Activated T-cell treated with anti-CD3 and anti-CD28 coated beads, Interleukin-2, amount 50 U/mL, for 72 hours (primary cell): ENCODE measurements around the gene SEMA3A. TPM values are rescaled to one million over a fixed set of nuclear protein-coding genes. Genes with fewer than 3 reads are reported as not detected.

Experiments used
- ATAC-seq, 2 donors: fragments of 150-1000 bp; cut with Tn5 transposase; replicated peaks in 1 of 2; 2 replicates each; pipeline ENCODE4 v1.10.0; 2021; ENCODE audit warnings: moderate library complexity in 2 of 2, mild to moderate bottlenecking in 1 of 2
- DNase-seq, 2 donors: peaks; one replicate each; pipeline ENCODE4 v3.0.0; 2021 to 2022; ENCODE audit warnings: mixed read lengths in 1 of 2
- H3K27ac Mint-ChIP-seq: one replicate; pipeline ENCODE4 v1.8.0; 2022; ENCODE audit warnings: mild to moderate bottlenecking, moderate library complexity, mixed read lengths
- H3K27me3 Mint-ChIP-seq: one replicate; pipeline ENCODE4 v1.8.0; 2022; ENCODE audit warnings: low read depth, mixed read lengths
- H3K36me3 Mint-ChIP-seq, 2 donors: one replicate each; pipeline ENCODE4 v1.8.0; 2022; ENCODE audit warnings: mixed read lengths in 2 of 2, mild to moderate bottlenecking in 1 of 2; ENCODE audit not compliant: insufficient read depth in 2 of 2
- H3K4me1 Mint-ChIP-seq: one replicate; pipeline ENCODE4 v1.8.0; 2022; ENCODE audit warnings: low read depth, mixed read lengths
- H3K4me3 Mint-ChIP-seq, 2 donors: one replicate each; pipeline ENCODE4 v1.8.0; 2022; ENCODE audit warnings: mild to moderate bottlenecking in 2 of 2, mixed read lengths in 2 of 2, moderate library complexity in 2 of 2
- H3K9me3 Mint-ChIP-seq, 2 donors: one replicate each; pipeline ENCODE4 v1.8.0; 2022; ENCODE audit warnings: mixed read lengths in 2 of 2
- total RNA-seq, 2 donors: library from RNA; stranded (reverse); gene quantifications; one replicate each; pipeline ENCODE4 v1.2.3, GENCODE V29; 2022

SEMA3A gene
- total RNA-seq, 2 donors from 2014 or later: 0.62 to 0.63 TPM

- ATAC-seq (no peak), DNase-seq (no peak)
- Mint-ChIP-seq H3K27ac (no peak overlapping the region), H3K36me3 (no peaks in the 10 kb centered on the region), H3K4me1 (no peaks in the 10 kb centered on the region), H3K4me3 (no peak overlapping the region), H3K9me3 (peaks cover 3 to 6% of the 10 kb centered on the region in 2 donors), H3K27me3 (no peaks in the 10 kb centered on the region)
These were observed 56.2 kb downstream of the SEMA3A start for GRCh38 chr7:84138411-84138810.

- Mint-ChIP-seq H3K4me1 (no peaks in the 10 kb centered on the region), H3K36me3 (no peaks in the 10 kb centered on the region), H3K9me3 (peaks cover 3 to 4% of the 10 kb centered on the region in 2 donors), H3K4me3 (no peak overlapping the region), H3K27me3 (no peaks in the 10 kb centered on the region), H3K27ac (no peak overlapping the region)
- ATAC-seq: no peak
- DNase-seq: no peak
These were observed 56.8 kb downstream of the SEMA3A start for GRCh38 chr7:84137812-84138211.

DNA sequence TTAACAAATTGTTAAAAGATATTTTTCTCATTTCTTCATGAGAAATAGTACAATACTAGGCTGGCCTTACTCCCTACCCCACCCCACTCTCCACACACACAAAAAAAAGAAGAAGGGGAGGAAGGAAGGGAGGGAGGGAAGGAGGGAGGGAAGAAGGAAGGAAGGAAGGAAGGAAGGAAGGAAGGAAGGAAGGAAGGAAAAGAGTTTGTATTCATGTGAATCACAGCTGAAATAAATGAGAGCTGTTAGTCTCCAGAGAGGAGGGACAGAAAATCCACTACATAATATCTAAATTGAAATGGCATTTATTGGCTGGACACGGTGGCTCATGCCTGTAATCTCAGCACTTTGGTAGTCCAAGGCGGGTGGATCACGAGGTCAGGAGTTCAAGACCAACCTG, 57.8 kb downstream of the SEMA3A start:
- DNase-seq (no peak), ATAC-seq (no peak)
- no peak overlapping the region for H3K4me3 Mint-ChIP-seq
- no peak overlapping the region for H3K27ac Mint-ChIP-seq
- no peaks in the 10 kb centered on the region for H3K36me3 Mint-ChIP-seq
- no peaks in the 10 kb centered on the region for H3K4me1 Mint-ChIP-seq
- H3K9me3 Mint-ChIP-seq: peaks cover 3% of the 10 kb centered on the region in 2 donors
- H3K27me3 Mint-ChIP-seq: no peaks in the 10 kb centered on the region

- no peaks in the 10 kb centered on the region for H3K9me3 Mint-ChIP-seq
- no peaks in the 10 kb centered on the region for H3K4me1 Mint-ChIP-seq
- no peak overlapping the region for H3K27ac Mint-ChIP-seq
- ATAC-seq (no peak), DNase-seq (no peak)
- no peaks in the 10 kb centered on the region for H3K36me3 Mint-ChIP-seq
- H3K4me3 Mint-ChIP-seq: no peak overlapping the region
- no peaks in the 10 kb centered on the region for H3K27me3 Mint-ChIP-seq
These were observed 58.3 kb downstream of the SEMA3A start for GRCh38 chr7:84136336-84136735.

DNA sequence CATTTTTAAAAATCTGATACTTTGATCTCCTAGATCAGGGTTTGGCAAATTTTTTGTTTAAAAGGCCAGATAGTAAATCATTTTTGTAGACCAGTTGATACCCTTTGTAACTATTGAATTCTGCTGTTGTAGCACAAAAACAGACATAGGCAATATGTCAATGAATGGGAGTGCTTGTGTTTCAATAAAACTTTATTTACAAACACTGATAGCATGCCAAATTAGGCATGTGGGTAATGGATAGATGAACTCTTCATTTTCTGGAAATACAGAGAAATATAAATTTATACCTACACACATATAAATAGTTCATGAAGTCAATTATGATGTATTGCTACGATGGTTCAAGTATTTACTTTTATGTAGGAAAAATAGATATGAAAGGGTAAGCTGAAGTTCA, 60.4 kb downstream of the SEMA3A start:
- Mint-ChIP-seq H3K4me3 (no peak overlapping the region), H3K27ac (no peak overlapping the region), H3K4me1 (no peaks in the 10 kb centered on the region), H3K36me3 (no peaks in the 10 kb centered on the region), H3K9me3 (no peaks in the 10 kb centered on the region), H3K27me3 (no peaks in the 10 kb centered on the region)
- no peak for ATAC-seq
- no peak for DNase-seq

DNA sequence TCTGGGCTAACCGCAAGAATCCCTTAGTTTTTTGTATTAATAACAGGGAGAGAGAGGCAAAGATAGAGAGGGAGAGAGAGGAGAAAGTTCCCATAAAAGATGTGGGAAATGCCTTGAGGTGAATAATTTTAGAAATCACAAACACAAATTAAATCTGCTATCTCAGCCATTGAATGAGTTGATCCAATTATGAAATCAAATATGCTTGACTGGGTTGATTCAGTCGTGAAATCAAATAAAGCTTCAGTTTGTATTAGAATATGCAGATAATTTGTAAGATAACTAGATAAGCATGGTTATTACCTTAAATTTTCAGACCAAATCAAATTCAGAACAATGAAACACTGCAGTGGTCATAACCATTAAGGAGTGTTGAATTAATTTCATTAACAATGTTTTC, 68.9 kb downstream of the SEMA3A start:
- H3K4me3 Mint-ChIP-seq: no peak overlapping the region
- no peak overlapping the region for H3K27ac Mint-ChIP-seq
- no peaks in the 10 kb centered on the region for H3K4me1 Mint-ChIP-seq
- H3K27me3 Mint-ChIP-seq: no peaks in the 10 kb centered on the region
- H3K9me3 Mint-ChIP-seq: no peaks in the 10 kb centered on the region
- DNase-seq (no peak), ATAC-seq (no peak)
- no peaks in the 10 kb centered on the region for H3K36me3 Mint-ChIP-seq

- no peaks in the 10 kb centered on the region for H3K36me3 Mint-ChIP-seq
- no peaks in the 10 kb centered on the region for H3K27me3 Mint-ChIP-seq
- no peak overlapping the region for H3K27ac Mint-ChIP-seq
- DNase-seq: no peak
- no peaks in the 10 kb centered on the region for H3K4me1 Mint-ChIP-seq
- no peak for ATAC-seq
- no peaks in the 10 kb centered on the region for H3K9me3 Mint-ChIP-seq
- no peak overlapping the region for H3K4me3 Mint-ChIP-seq
These were observed 70.5 kb downstream of the SEMA3A start for GRCh38 chr7:84123965-84124547.

DNA sequence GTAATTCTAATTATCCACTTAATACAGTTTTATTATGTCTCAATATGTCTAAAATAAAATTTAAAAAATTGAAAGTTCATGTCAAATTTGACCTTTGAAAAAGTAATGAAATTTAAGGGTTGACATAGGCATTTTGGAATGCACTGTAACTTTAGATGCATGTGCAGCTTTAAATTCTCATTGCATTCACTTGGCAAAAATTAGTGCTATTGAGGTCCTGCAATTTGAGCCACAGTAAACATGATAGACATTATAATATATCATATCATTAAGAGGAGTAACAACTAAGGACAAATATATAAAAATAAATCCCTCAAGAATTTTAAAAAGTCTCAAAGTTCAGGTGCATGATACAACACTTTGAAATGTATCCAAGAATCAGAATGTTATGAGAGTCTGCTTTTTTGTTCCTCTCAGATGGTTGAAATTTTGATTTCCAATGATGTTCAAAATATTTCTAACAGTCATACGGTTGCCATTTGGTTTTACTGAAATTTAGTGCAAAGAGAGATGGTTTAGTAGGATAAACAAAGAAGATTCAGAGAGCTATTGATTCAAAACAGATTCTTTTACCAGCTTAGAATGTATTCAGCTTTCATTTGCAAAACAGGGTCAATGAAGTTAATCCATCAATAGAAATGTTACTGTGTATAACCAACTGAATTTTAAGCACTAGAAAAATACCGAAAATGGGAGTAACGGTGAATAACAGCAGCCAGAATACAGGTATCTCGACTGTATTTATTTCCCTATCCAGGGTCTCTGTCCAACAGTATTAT, 71.8 kb downstream of the SEMA3A start:
- Mint-ChIP-seq H3K9me3 (no peaks in the 10 kb centered on the region), H3K4me3 (no peak overlapping the region), H3K4me1 (no peaks in the 10 kb centered on the region), H3K27me3 (no peaks in the 10 kb centered on the region), H3K27ac (no peak overlapping the region), H3K36me3 (no peaks in the 10 kb centered on the region)
- DNase-seq (no peak), ATAC-seq (no peak)

DNA sequence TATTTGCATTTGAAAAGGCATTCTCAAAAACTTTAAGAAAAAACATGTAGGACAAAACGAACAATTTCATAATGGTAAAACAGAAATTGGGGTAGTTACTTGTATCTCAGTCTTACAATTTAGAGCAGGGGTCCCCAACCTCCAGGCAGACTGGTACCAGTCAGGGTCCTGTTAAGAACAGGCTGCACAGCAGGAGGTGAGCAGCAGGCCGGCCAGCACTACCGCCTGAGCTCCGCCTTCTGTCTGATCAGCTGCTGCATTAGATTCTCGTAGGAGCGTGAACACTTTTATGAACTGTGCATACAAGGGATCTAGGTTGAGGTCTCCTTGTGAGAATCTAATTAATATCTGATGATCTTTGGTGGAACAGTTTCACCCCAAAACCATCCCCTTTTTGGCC, 77.3 kb downstream of the SEMA3A start:
- H3K9me3 Mint-ChIP-seq: no peaks in the 10 kb centered on the region
- H3K27ac Mint-ChIP-seq: no peak overlapping the region
- no peak overlapping the region for H3K4me3 Mint-ChIP-seq
- no peaks in the 10 kb centered on the region for H3K4me1 Mint-ChIP-seq
- ATAC-seq: no peak
- H3K36me3 Mint-ChIP-seq: no peaks in the 10 kb centered on the region
- no peak for DNase-seq
- H3K27me3 Mint-ChIP-seq: no peaks in the 10 kb centered on the region

GRCh38 chr7:84113906-84114850, 80.4 kb downstream of the SEMA3A start:
- Mint-ChIP-seq H3K27ac (no peak overlapping the region), H3K9me3 (no peaks in the 10 kb centered on the region), H3K4me3 (no peak overlapping the region), H3K36me3 (no peaks in the 10 kb centered on the region), H3K27me3 (no peaks in the 10 kb centered on the region), H3K4me1 (no peaks in the 10 kb centered on the region)
- ATAC-seq (no peak), DNase-seq (no peak)

GRCh38 chr7:84113286-84113685, 81.3 kb downstream of the SEMA3A start:
- H3K4me3 Mint-ChIP-seq: no peak overlapping the region

DNA sequence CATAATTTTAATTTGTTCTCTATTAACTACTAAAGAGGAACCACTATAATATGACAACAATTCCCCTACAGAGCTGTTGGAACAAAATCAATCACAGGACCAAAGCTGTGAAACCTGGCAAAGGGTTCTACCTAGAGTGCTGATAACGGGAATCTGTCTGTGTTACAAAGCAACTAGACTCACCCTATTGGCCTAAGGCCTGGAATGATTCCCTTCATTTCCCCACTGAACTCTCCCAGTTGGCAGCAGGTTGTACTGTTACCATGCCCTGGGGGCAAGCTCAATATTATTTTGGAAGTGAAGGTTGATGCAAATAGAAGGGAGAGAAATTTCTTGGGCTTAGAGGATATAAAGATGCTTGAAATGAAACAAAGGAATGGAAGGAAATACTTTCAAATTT, 81.8 kb downstream of the SEMA3A start:
- Mint-ChIP-seq H3K36me3 (no peaks in the 10 kb centered on the region), H3K27me3 (no peaks in the 10 kb centered on the region), H3K4me3 (no peak overlapping the region)

More at GRCh38 chr7:84113286-84113685, 81.3 kb downstream of the SEMA3A start:
- Mint-ChIP-seq H3K9me3 (no peaks in the 10 kb centered on the region), H3K27me3 (no peaks in the 10 kb centered on the region), H3K27ac (no peak overlapping the region), H3K4me1 (no peaks in the 10 kb centered on the region), H3K36me3 (no peaks in the 10 kb centered on the region)
- ATAC-seq (no peak), DNase-seq (no peak)

GRCh38 chr7:84111842-84112241, 82.7 kb downstream of the SEMA3A start:
- Mint-ChIP-seq H3K27ac (no peak overlapping the region), H3K36me3 (no peaks in the 10 kb centered on the region), H3K9me3 (no peaks in the 10 kb centered on the region), H3K4me3 (no peak overlapping the region), H3K4me1 (no peaks in the 10 kb centered on the region), H3K27me3 (no peaks in the 10 kb centered on the region)
- ATAC-seq (no peak), DNase-seq (no peak)

More for the DNA sequence above, 81.8 kb downstream of the SEMA3A start:
- Mint-ChIP-seq H3K9me3 (no peaks in the 10 kb centered on the region), H3K27ac (no peak overlapping the region), H3K4me1 (no peaks in the 10 kb centered on the region)
- ATAC-seq (no peak), DNase-seq (no peak)
